Natural killer cell treated with Interleukin-12 subunit alpha and Interleukin-12 subunit beta and Interleukin-15 and Interleukin-18, amount 100 ng/mL, for 72 hours (primary cell): Measurements from ENCODE around the gene ME2. TPM values are rescaled to one million over a fixed set of nuclear protein-coding genes. Genes with fewer than 3 reads are reported as not detected.
"Not testable (repeated sequence)": the region's sequence is repeated elsewhere in the genome, so short reads cannot be mapped to it uniquely, and the experiment has no call there.

Experiments used
- ATAC-seq, 2 donors: fragments of 150-1000 bp; cut with Tn5 transposase in 1 of 2; sonication (Bioruptor Pico), chemical (Tn5 transposase) in 1 of 2; 2 replicates each; pipeline ENCODE4 v1.10.0; 2021
- DNase-seq: peaks from one replicate; pipeline ENCODE4 v3.0.0; 2022; ENCODE audit warnings: low spot score
- H3K27ac Mint-ChIP-seq, 2 donors: 1 replicate in 1 of 2; 2 replicates in 1 of 2; pipeline ENCODE4 v1.8.0; 2022; ENCODE audit warnings: mixed read lengths in 2 of 2, mild to moderate bottlenecking in 1 of 2, moderate library complexity in 1 of 2
- H3K27me3 Mint-ChIP-seq, 2 donors: 1 replicate in 1 of 2; 2 replicates in 1 of 2; pipeline ENCODE4 v1.8.0; 2022; ENCODE audit warnings: mixed read lengths in 2 of 2
- H3K36me3 Mint-ChIP-seq: one replicate; pipeline ENCODE4 v1.8.0; 2022; ENCODE audit warnings: mixed read lengths
- H3K4me1 Mint-ChIP-seq, 2 donors: 1 replicate in 1 of 2; 2 replicates in 1 of 2; pipeline ENCODE4 v1.8.0; 2022; ENCODE audit warnings: low read depth in 2 of 2, mixed read lengths in 2 of 2, mild to moderate bottlenecking in 1 of 2
- H3K4me3 Mint-ChIP-seq: one replicate; pipeline ENCODE4 v1.8.0; 2022; ENCODE audit warnings: mixed read lengths
- H3K9me3 Mint-ChIP-seq: 2 replicates; pipeline ENCODE4 v1.8.0; 2022; ENCODE audit warnings: mixed read lengths
- total RNA-seq, 2 donors: library from RNA; stranded (reverse); gene quantifications; one replicate each; pipeline ENCODE4 v1.2.3, GENCODE V29; 2022

ME2 gene
- total RNA-seq, 2 donors from 2014 or later: 112 to 120 TPM

GRCh38 chr18:50871846-50872245 lies 7.1 kb upstream of the ME2 start:
- no peak for ATAC-seq
- Mint-ChIP-seq H3K27me3 (no peaks in the 10 kb centered on the region), H3K36me3 (no peaks in the 10 kb centered on the region), H3K4me3 (no peak overlapping the region), H3K4me1 (no peaks in the 10 kb centered on the region), H3K9me3 (no peaks in the 10 kb centered on the region), H3K27ac (no peak overlapping the region)
- DNase-seq: no peak

- Mint-ChIP-seq H3K27me3 (no peaks in the 10 kb centered on the region), H3K4me3 (no peak overlapping the region), H3K36me3 (peaks cover 5% of the 10 kb centered on the region), H3K4me1 (peaks cover 18 to 19% of the 10 kb centered on the region in 2 donors), H3K9me3 (no peaks in the 10 kb centered on the region), H3K27ac (no peak overlapping the region)
- DNase-seq (no peak), ATAC-seq (no peak)
Measured at GRCh38 chr18:50875966-50876536, 2.9 kb upstream of the ME2 start.

- Mint-ChIP-seq H3K9me3 (no peaks in the 10 kb centered on the region), H3K4me3 (peak overlapping the region; percentile 96), H3K4me1 (peaks cover 18 to 19% of the 10 kb centered on the region in 2 donors), H3K27me3 (no peaks in the 10 kb centered on the region), H3K27ac (peak overlapping the region; percentile 87 to 99), H3K36me3 (peaks cover 5% of the 10 kb centered on the region)
- DNase-seq (no peak), ATAC-seq (no peak)
Measured at GRCh38 chr18:50877545-50878265, 1.2 kb upstream of the ME2 start.

GRCh38 chr18:50879302-50880118 lies 592 bp downstream of the ME2 start:
- Mint-ChIP-seq H3K27me3 (no peaks in the 10 kb centered on the region), H3K27ac (peak overlapping the region; percentile 87 to 98), H3K4me3 (peak overlapping the region; percentile 96), H3K4me1 (peaks cover 24% of the 10 kb centered on the region in 2 donors), H3K36me3 (peaks cover 5% of the 10 kb centered on the region), H3K9me3 (no peaks in the 10 kb centered on the region)
- ATAC-seq (peak in 1 of 2 donors; percentile 59), DNase-seq (no peak)

GRCh38 chr18:50880119-50880465 lies 1.2 kb downstream of the ME2 start:
- Mint-ChIP-seq H3K4me1 (peaks cover 24% of the 10 kb centered on the region in 2 donors), H3K27ac (peak overlapping the region; percentile 87 to 98), H3K4me3 (peak overlapping the region; percentile 96), H3K36me3 (peaks cover 5% of the 10 kb centered on the region), H3K9me3 (no peaks in the 10 kb centered on the region), H3K27me3 (no peaks in the 10 kb centered on the region)
- ATAC-seq (no peak), DNase-seq (no peak)

GRCh38 chr18:50880944-50881343 lies 2.0 kb downstream of the ME2 start:
- H3K9me3 Mint-ChIP-seq, H3K27ac Mint-ChIP-seq, H3K4me3 Mint-ChIP-seq, H3K36me3 Mint-ChIP-seq, ATAC-seq, H3K27me3 Mint-ChIP-seq, DNase-seq: not testable (repeated sequence)
- peaks cover 24% of the 10 kb centered on the region in 2 donors for H3K4me1 Mint-ChIP-seq

- peak overlapping the region; percentile 10 to 34 for H3K27ac Mint-ChIP-seq
- no peak for DNase-seq
- peak in 1 of 2 donors; percentile 62 for ATAC-seq
- H3K9me3 Mint-ChIP-seq: no peaks in the 10 kb centered on the region
- no peaks in the 10 kb centered on the region for H3K27me3 Mint-ChIP-seq
- H3K4me3 Mint-ChIP-seq: no peak overlapping the region
- peaks cover 14% of the 10 kb centered on the region for H3K36me3 Mint-ChIP-seq
- peaks cover 5 to 14% of the 10 kb centered on the region in 2 donors for H3K4me1 Mint-ChIP-seq
Measured at GRCh38 chr18:50886929-50887328, 8.0 kb downstream of the ME2 start.

- no peaks in the 10 kb centered on the region for H3K27me3 Mint-ChIP-seq
- no peak for DNase-seq
- peaks cover 32% of the 10 kb centered on the region for H3K36me3 Mint-ChIP-seq
- H3K27ac Mint-ChIP-seq: no peak overlapping the region
- H3K4me3 Mint-ChIP-seq: no peak overlapping the region
- peaks cover 30 to 31% of the 10 kb centered on the region in 2 donors for H3K4me1 Mint-ChIP-seq
- no peaks in the 10 kb centered on the region for H3K9me3 Mint-ChIP-seq
- no peak for ATAC-seq
Measured at GRCh38 chr18:50895350-50896045, 16.6 kb downstream of the ME2 start.

- Mint-ChIP-seq H3K27ac (no peak overlapping the region), H3K4me3 (no peak overlapping the region), H3K36me3 (peaks cover 32% of the 10 kb centered on the region), H3K27me3 (no peaks in the 10 kb centered on the region), H3K4me1 (peaks cover 36% of the 10 kb centered on the region in 2 donors), H3K9me3 (no peaks in the 10 kb centered on the region)
- ATAC-seq (no peak), DNase-seq (no peak)
Measured at GRCh38 chr18:50896093-50896492, 17.2 kb downstream of the ME2 start.

- Mint-ChIP-seq H3K36me3 (peaks cover 40% of the 10 kb centered on the region), H3K4me1 (peaks cover 41 to 50% of the 10 kb centered on the region in 2 donors)
Measured at GRCh38 chr18:50898919-50899318, 20.0 kb downstream of the ME2 start.

GRCh38 chr18:50902797-50903196 lies 23.9 kb downstream of the ME2 start:
- no peak for DNase-seq

More at GRCh38 chr18:50898919-50899318, 20.0 kb downstream of the ME2 start:
- H3K27ac Mint-ChIP-seq: no peak overlapping the region
- no peak overlapping the region for H3K4me3 Mint-ChIP-seq
- no peaks in the 10 kb centered on the region for H3K27me3 Mint-ChIP-seq
- no peaks in the 10 kb centered on the region for H3K9me3 Mint-ChIP-seq
- DNase-seq (no peak), ATAC-seq (no peak)

GRCh38 chr18:50906843-50907242 lies 27.9 kb downstream of the ME2 start:
- peak overlapping the region in 1 of 2 donors; percentile 75 for H3K27ac Mint-ChIP-seq
- no peaks in the 10 kb centered on the region for H3K9me3 Mint-ChIP-seq
- DNase-seq: no peak
- no peak overlapping the region for H3K4me3 Mint-ChIP-seq
- H3K36me3 Mint-ChIP-seq: peaks cover 34% of the 10 kb centered on the region
- H3K27me3 Mint-ChIP-seq: no peaks in the 10 kb centered on the region
- no peak for ATAC-seq
- H3K4me1 Mint-ChIP-seq: peaks cover 31 to 34% of the 10 kb centered on the region in 2 donors

More at GRCh38 chr18:50902797-50903196, 23.9 kb downstream of the ME2 start:
- Mint-ChIP-seq H3K27ac (peak overlapping the region in 1 of 2 donors; percentile 32), H3K4me3 (no peak overlapping the region), H3K9me3 (no peaks in the 10 kb centered on the region), H3K4me1 (peaks cover 38 to 46% of the 10 kb centered on the region in 2 donors), H3K27me3 (no peaks in the 10 kb centered on the region), H3K36me3 (peaks cover 39% of the 10 kb centered on the region)
- ATAC-seq: no peak

- H3K27ac Mint-ChIP-seq: no peak overlapping the region
- H3K4me1 Mint-ChIP-seq: peaks cover 24 to 30% of the 10 kb centered on the region in 2 donors
- H3K27me3 Mint-ChIP-seq: no peaks in the 10 kb centered on the region
- ATAC-seq: no peak
- no peak overlapping the region for H3K4me3 Mint-ChIP-seq
- peaks cover 34% of the 10 kb centered on the region for H3K36me3 Mint-ChIP-seq
- no peak for DNase-seq
- H3K9me3 Mint-ChIP-seq: no peaks in the 10 kb centered on the region
Measured at GRCh38 chr18:50909261-50909660, 30.3 kb downstream of the ME2 start.
